Measurements from ENCODE around the gene PPIL6.
A peak's percentile ranks its signal among the peaks of the same experiment; 100 is the strongest.

Gene PPIL6

DNA sequence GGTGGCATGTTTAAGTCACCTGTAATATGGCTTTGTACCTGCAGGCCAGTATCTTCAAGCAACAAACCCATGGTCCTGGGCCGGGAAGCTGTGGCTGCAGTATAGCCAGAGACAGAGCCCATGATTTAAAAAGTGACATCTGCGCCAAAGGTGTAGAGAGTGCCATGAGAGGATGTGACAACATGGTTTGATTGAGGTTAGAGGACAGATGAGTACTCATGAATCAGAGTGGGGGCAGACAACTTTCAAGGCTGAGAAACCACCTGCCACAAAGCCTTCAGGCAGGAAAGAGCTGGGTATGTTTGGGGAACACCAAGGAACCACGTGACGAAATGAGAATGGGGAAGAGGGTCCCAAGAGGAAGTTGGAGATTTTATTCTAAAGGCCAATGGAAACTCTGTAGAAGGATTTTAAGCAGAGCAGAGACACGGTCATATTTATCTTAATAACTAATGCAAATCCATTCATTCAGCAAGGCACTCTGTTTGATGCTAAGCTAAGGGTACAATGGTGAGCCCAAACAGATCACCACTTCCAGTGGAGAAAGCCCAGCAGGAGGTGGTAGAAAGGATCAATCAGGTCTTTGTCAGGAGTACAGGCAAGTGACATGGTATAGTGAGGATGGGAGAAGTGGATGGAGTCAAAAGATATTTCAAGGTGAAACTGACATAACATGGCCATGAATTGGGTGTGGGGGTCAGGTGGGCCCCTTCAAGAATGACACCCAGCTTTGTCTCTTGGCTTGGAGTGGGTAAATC is 18.5 kb upstream of the PPIL6 start:
- Mint-ChIP-seq H3K36me3 (ENCODE audit: insufficient read depth) (peaks cover 36% of the 10 kb centered on the region), H3K4me1 (ENCODE audit: low read depth in 2 of 2) (peaks cover 30 to 46% of the 10 kb centered on the region in 2 donors), H3K27ac (peak overlapping the region; percentile 4 to 7), H3K4me3 (no peak overlapping the region), H3K27me3 (no peaks in the 10 kb centered on the region), H3K9me3 (no peaks in the 10 kb centered on the region)
- DNase-seq (peak; percentile 43 to 49 (median 44)), ATAC-seq (replicated peaks) (peak; percentile 50)

DNA sequence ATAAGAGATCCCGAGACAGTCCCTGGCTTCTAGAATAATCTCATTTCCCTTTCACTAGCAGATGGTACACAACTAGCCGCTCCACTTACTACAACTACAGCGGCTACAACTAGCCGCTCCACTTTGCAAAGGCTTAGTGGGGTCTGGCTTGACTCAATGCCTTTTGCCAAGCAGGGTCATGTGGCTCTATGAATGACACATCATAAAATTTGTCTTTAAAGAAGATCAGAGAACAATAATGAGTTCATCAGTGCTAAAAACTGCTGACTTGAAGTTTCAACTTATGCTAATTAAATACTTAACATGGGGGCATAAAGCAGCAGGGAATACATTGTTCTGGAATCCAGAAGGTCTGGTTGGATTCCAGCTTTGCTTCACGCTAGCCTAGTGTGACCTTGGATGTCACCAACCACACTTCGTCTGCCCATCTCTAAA is 17.2 kb upstream of the PPIL6 start:
- Mint-ChIP-seq H3K27ac (peak overlapping the region in 1 of 2 donors; percentile 33), H3K4me3 (peak overlapping the region in 1 of 2 donors; percentile 2), H3K36me3 (ENCODE audit: insufficient read depth) (peaks cover 28% of the 10 kb centered on the region), H3K27me3 (no peaks in the 10 kb centered on the region), H3K9me3 (no peaks in the 10 kb centered on the region), H3K4me1 (ENCODE audit: low read depth in 2 of 2) (peaks cover 32 to 48% of the 10 kb centered on the region in 2 donors)
- DNase-seq (no peak), ATAC-seq (replicated peaks) (no peak)

GRCh38 chr6:109456710-109457561 is 16.5 kb upstream of the PPIL6 start:
- Mint-ChIP-seq H3K36me3 (ENCODE audit: insufficient read depth) (peaks cover 21% of the 10 kb centered on the region), H3K9me3 (no peaks in the 10 kb centered on the region), H3K27ac (peak overlapping the region; percentile 33 to 60), H3K4me1 (ENCODE audit: low read depth in 2 of 2) (peaks cover 34 to 49% of the 10 kb centered on the region in 2 donors), H3K27me3 (no peaks in the 10 kb centered on the region), H3K4me3 (peak overlapping the region; percentile 47 to 99)
- ATAC-seq (replicated peaks) (no peak), DNase-seq (no peak)

DNA sequence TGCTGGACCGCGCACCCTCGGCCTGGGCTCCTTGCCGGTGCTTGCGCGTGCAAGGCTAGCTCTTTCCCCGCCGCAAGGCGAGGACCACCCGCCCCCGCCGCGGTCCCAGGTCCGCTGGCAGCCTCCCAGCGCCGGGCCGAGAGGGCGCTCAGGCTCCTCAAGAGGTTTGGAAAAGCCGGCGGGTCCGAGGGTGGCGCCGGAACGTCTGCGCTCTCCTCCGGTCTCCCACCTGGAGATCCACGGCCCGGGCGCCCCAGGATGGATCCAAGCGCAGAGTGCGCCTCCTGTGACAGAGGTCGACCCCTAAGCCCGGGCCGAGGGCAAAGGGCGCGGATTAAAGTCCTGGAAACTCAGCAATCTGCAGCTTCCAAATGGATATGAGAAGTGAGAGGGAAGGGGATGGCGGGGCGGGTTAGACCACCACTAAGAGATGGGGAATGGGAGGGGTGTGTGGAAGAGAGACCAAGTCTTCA is 15.7 kb upstream of the PPIL6 start:
- Mint-ChIP-seq H3K9me3 (no peaks in the 10 kb centered on the region), H3K4me1 (ENCODE audit: low read depth in 2 of 2) (peaks cover 34 to 53% of the 10 kb centered on the region in 2 donors), H3K27me3 (no peaks in the 10 kb centered on the region), H3K36me3 (ENCODE audit: insufficient read depth) (peaks cover 23% of the 10 kb centered on the region), H3K27ac (peak overlapping the region in 1 of 2 donors; percentile 60), H3K4me3 (peak overlapping the region; percentile 99)
- ATAC-seq (replicated peaks) (no peak), DNase-seq (no peak)

GRCh38 chr6:109455437-109456110 is 15.1 kb upstream of the PPIL6 start, which contains the start of gene MICAL1:
TSS of gene MICAL1 (minus strand) at chr6:109455772. CDS start at chr6:109454196, 1,576 bp downstream.
- Mint-ChIP-seq H3K4me1 (ENCODE audit: low read depth in 2 of 2) (peaks cover 38 to 56% of the 10 kb centered on the region in 2 donors), H3K36me3 (ENCODE audit: insufficient read depth) (peaks cover 23% of the 10 kb centered on the region), H3K9me3 (no peaks in the 10 kb centered on the region), H3K27me3 (no peaks in the 10 kb centered on the region), H3K4me3 (peak within 1 kb of the TSS; percentile 99), H3K27ac (peak within 1 kb of the TSS; percentile 99)
- DNase-seq (peak; percentile 70 to 73 (median 73)), ATAC-seq (replicated peaks) (peak; percentile 60)

DNA sequence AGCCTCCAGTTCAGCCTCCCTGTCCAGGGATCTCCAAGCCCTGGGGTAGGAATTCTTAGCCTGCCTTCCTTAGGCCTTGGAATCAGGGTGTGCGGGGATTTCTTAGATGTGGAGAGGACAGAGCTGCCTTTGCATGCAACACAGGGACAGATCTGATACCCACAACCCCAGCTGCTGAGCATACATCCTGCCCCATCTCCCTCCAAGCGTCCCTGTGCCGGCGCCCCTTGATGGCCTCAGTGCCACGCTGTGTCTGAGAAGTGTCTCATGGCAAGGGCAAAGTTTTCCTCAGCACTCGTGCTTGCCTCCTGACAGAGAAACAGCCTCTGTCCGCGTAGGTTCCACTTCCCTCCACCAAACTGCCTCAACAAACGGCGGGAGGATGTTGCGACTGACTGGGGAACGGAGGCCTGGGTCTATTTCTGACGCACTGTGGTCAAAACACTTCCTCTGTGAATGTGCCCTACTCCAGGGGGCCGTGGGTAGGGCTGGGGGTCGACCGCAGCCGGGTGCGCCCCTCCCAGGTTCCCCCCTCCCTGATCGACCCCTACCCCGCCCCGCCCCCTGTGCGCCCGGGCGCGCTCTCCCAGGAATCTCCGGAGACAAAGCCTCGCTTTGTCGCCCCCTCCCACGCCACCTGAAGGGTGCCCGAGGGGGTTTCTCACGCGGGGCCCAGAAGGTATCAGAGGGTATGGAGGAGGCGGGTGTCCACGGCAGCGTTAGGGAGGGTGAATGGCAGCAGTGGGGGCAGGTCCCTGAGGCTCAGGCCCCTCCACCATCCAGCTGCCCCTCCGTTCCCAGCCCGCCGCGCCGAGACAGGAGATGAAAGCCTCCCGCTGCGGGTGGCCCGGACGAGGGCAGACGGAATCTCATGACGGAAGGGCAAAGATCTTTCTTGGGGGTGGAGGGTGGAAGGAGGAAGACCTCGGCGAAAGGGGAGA is 14.3 kb upstream of the PPIL6 start:
- Mint-ChIP-seq H3K4me3 (peak overlapping the region; percentile 99), H3K4me1 (ENCODE audit: low read depth in 2 of 2) (peaks cover 46 to 62% of the 10 kb centered on the region in 2 donors), H3K36me3 (ENCODE audit: insufficient read depth) (peaks cover 28% of the 10 kb centered on the region), H3K27ac (peak overlapping the region; percentile 99), H3K27me3 (no peaks in the 10 kb centered on the region), H3K9me3 (no peaks in the 10 kb centered on the region)
- DNase-seq: peak; percentile 73 to 77 (median 74)
- ATAC-seq (replicated peaks): peak; percentile 61

GRCh38 chr6:109453594-109454495 is 13.4 kb upstream of the PPIL6 start:
- peaks cover 31% of the 10 kb centered on the region for H3K36me3 Mint-ChIP-seq (ENCODE audit: insufficient read depth)
- peak overlapping the region; percentile 99 for H3K4me3 Mint-ChIP-seq
- ATAC-seq (replicated peaks): no peak
- H3K27ac Mint-ChIP-seq: peak overlapping the region; percentile 99
- no peaks in the 10 kb centered on the region for H3K27me3 Mint-ChIP-seq
- H3K4me1 Mint-ChIP-seq (ENCODE audit: low read depth in 2 of 2): peaks cover 48 to 59% of the 10 kb centered on the region in 2 donors
- no peak for DNase-seq
- H3K9me3 Mint-ChIP-seq: no peaks in the 10 kb centered on the region

- H3K4me3 Mint-ChIP-seq: peak overlapping the region; percentile 27 to 99
- H3K4me1 Mint-ChIP-seq (ENCODE audit: low read depth in 2 of 2): peaks cover 47 to 60% of the 10 kb centered on the region in 2 donors
- H3K27me3 Mint-ChIP-seq: no peaks in the 10 kb centered on the region
- H3K9me3 Mint-ChIP-seq: no peaks in the 10 kb centered on the region
- peaks cover 37% of the 10 kb centered on the region for H3K36me3 Mint-ChIP-seq (ENCODE audit: insufficient read depth)
- no peak for DNase-seq
- no peak for ATAC-seq (replicated peaks)
- H3K27ac Mint-ChIP-seq: peak overlapping the region in 1 of 2 donors; percentile 41
Observed at GRCh38 chr6:109453156-109453555, 12.7 kb upstream of the PPIL6 start.

- peaks cover 46% of the 10 kb centered on the region for H3K36me3 Mint-ChIP-seq (ENCODE audit: insufficient read depth)
- ATAC-seq (replicated peaks) (no peak), DNase-seq (no peak)
- peaks cover 47 to 56% of the 10 kb centered on the region in 2 donors for H3K4me1 Mint-ChIP-seq (ENCODE audit: low read depth in 2 of 2)
- H3K27ac Mint-ChIP-seq: no peak overlapping the region
- peak overlapping the region in 1 of 2 donors; percentile 27 for H3K4me3 Mint-ChIP-seq
- no peaks in the 10 kb centered on the region for H3K9me3 Mint-ChIP-seq
- no peaks in the 10 kb centered on the region for H3K27me3 Mint-ChIP-seq
Observed at GRCh38 chr6:109452181-109452580, 11.8 kb upstream of the PPIL6 start.

DNA sequence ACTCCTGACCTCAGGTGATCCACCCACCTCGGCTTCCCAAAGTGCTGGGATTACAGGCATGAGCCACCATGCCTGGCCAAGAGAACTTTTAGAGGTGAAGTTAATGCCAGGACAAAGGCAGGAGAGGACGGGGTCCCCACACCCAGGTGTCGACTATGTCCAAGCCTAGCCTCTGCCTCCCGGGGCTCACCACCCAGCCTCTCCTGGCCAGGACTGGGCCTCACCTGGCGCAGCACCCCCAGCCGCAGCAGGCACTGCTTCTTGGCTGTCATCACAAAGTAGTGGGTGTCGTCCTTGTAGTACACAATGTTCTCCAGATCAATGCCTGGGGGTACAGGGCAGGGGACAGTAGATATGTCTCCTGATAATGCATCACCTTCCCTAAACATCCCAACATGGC is 10.9 kb upstream of the PPIL6 start:
- Mint-ChIP-seq H3K27me3 (no peaks in the 10 kb centered on the region), H3K4me1 (ENCODE audit: low read depth in 2 of 2) (peaks cover 41 to 50% of the 10 kb centered on the region in 2 donors), H3K9me3 (no peaks in the 10 kb centered on the region), H3K27ac (no peak overlapping the region), H3K36me3 (ENCODE audit: insufficient read depth) (peaks cover 51% of the 10 kb centered on the region), H3K4me3 (no peak overlapping the region)
- ATAC-seq (replicated peaks) (no peak), DNase-seq (no peak)

DNA sequence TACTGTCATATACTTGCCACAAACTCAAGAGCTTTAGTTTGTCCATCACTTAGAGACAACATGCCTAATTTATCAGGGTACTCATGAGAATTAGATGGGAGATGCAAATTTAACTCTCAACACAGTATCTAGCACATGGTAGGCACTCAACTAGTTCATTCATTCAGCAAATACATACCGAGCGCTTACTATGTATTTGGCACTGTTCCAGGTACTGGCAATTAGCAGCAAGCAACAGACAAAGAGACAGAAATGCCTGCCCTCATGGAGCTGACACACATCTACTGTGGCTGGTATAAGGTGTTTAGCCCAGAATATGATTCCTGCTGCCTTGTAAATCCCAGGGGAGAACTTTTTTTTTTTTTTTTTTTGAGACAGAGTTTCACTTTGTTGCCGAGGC is 10.4 kb upstream of the PPIL6 start:
- H3K27me3 Mint-ChIP-seq: no peaks in the 10 kb centered on the region
- H3K4me1 Mint-ChIP-seq (ENCODE audit: low read depth in 2 of 2): peaks cover 41 to 50% of the 10 kb centered on the region in 2 donors
- DNase-seq (no peak), ATAC-seq (replicated peaks) (no peak)
- no peaks in the 10 kb centered on the region for H3K9me3 Mint-ChIP-seq
- H3K27ac Mint-ChIP-seq: no peak overlapping the region
- peak overlapping the region in 1 of 2 donors; percentile 35 for H3K4me3 Mint-ChIP-seq
- peaks cover 56% of the 10 kb centered on the region for H3K36me3 Mint-ChIP-seq (ENCODE audit: insufficient read depth)
